Neural progenitor cell (in vitro differentiated cells): Measurements from ENCODE around the gene MEIS2. TPM values are rescaled to one million over a fixed set of nuclear protein-coding genes. Genes with fewer than 3 reads are reported as not detected.

Experiments
- DNase-seq: peaks from one replicate; pipeline ENCODE4 v3.0.0-alpha.2; 2016; ENCODE audit warnings: low spot score
- H2AFZ ChIP-seq: fragments of 200-600 bp; sonication (generic); replicated peaks from 2 replicates; pipeline ENCODE4 v1.6.1; 2016; ENCODE audit warnings: antibody characterized with exemption
- H3F3A ChIP-seq: fragments of 200-600 bp; sonication (generic); 2 replicates; pipeline ENCODE4 v1.6.1; 2016; ENCODE audit warnings: antibody characterized with exemption, low read depth
- H3K27ac ChIP-seq: fragments of 200-600 bp; sonication (generic); 2 replicates; pipeline ENCODE4 v1.5.1; 2016; ENCODE audit warnings: mild to moderate bottlenecking
- H3K27me3 ChIP-seq: fragments of 200-600 bp; sonication (generic); 2 replicates; pipeline ENCODE4 v1.6.1; 2016; ENCODE audit warnings: mild to moderate bottlenecking, moderate library complexity
- H3K36me3 ChIP-seq: fragments of 200-600 bp; sonication (generic); 2 replicates; pipeline ENCODE4 v1.5.1; 2016
- H3K4me1 ChIP-seq: fragments of 200-600 bp; sonication (generic); 2 replicates; pipeline ENCODE4 v1.6.1; 2016; ENCODE audit warnings: mixed run types
- H3K4me2 ChIP-seq: fragments of 200-600 bp; sonication (generic); 2 replicates; pipeline ENCODE4 v1.6.1; 2016
- H3K4me3 ChIP-seq: fragments of 200-600 bp; sonication (generic); 2 replicates; pipeline ENCODE4 v1.5.1; 2016
- H3K79me2 ChIP-seq: fragments of 200-600 bp; sonication (generic); 2 replicates; pipeline ENCODE4 v1.6.1; 2016; ENCODE audit warnings: low read depth
- H3K9ac ChIP-seq: fragments of 200-600 bp; sonication (generic); 2 replicates; pipeline ENCODE4 v1.6.1; 2016
- H3K9me3 ChIP-seq: fragments of 200-600 bp; sonication (generic); 2 replicates; pipeline ENCODE4 v1.5.1; 2016; ENCODE audit warnings: low read depth
- H4K20me1 ChIP-seq: fragments of 200-600 bp; sonication (generic); 2 replicates; pipeline ENCODE4 v1.6.1; 2016; ENCODE audit warnings: low read depth
- H3K27ac Mint-ChIP-seq: 3 replicates; pipeline ENCODE4 v1.8.0; 2021; ENCODE audit warnings: mixed read lengths
- H3K27me3 Mint-ChIP-seq: 2 replicates; pipeline ENCODE4 v1.8.0; 2022; ENCODE audit warnings: low read depth, mild to moderate bottlenecking, inconsistent platforms, moderate library complexity, mixed read lengths; ENCODE audit not compliant: insufficient read depth
- H3K36me3 Mint-ChIP-seq: 3 replicates; pipeline ENCODE4 v1.8.0; 2021; ENCODE audit warnings: mixed read lengths
- H3K4me1 Mint-ChIP-seq: 3 replicates; pipeline ENCODE4 v1.8.0; 2021; ENCODE audit warnings: mixed read lengths
- H3K4me3 Mint-ChIP-seq: 3 replicates; pipeline ENCODE4 v1.8.0; 2021; ENCODE audit warnings: mild to moderate bottlenecking, moderate library complexity, mixed read lengths
- H3K9me3 Mint-ChIP-seq: 3 replicates; pipeline ENCODE4 v1.8.0; 2020; ENCODE audit warnings: mixed read lengths
- EZH2 ChIP-seq: fragments of 200-600 bp; sonication (generic); IDR thresholded peaks from 2 replicates; pipeline ENCODE4 v1.6.1; 2017; ENCODE audit warnings: antibody characterized with exemption, mild to moderate bottlenecking, moderate library complexity
- EZH2phosphoT487 ChIP-seq: fragments of 200-600 bp; sonication (generic); IDR thresholded peaks from 2 replicates; pipeline ENCODE4 v1.6.1; 2017; ENCODE audit warnings: antibody characterized with exemption
- total RNA-seq: library from RNA; depleted of rRNA; stranded (reverse); fragments of >200 nt; gene quantifications from 2 replicates; pipeline ENCODE4 v1.2.3, GENCODE V29; 2015; ENCODE audit warnings: low replicate concordance
- TF ChIP-seq, protein P1 (sequence below): fragments of 200-600 bp; sonication (generic); IDR thresholded peaks from 2 replicates; pipeline ENCODE4 v1.5.1; 2017; ENCODE audit warnings: antibody characterized with exemption, mild to moderate bottlenecking

Gene MEIS2
- total RNA-seq, 1 donor from 2014 or later, result 18.3 TPM

DNA sequence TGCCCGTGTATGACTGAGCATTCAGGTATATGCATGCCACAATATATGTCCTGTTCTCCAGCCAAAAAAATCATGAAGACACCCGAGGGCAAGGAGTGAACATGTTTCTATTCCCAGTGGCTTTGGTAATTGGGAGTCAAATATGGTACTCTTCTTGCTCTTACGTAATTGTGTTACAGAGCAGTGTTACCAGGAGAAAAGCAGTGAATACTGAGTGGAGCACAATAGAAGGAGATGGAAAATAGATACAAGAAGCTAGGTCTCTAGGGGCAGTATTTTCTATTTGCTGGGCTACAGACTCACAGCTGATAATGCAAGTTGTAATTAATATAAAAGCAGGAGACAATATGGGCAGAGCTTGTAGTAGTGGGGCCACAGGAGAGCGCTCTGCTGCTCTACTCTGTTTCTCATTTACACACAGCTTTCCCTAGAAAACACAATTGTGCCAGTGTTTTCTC, 13.2 kb downstream of the MEIS2 start:
- TF ChIP-seq EZH2, result no peak
- no peak for TF ChIP-seq EZH2phosphoT487
- TF ChIP-seq, protein P1, sequence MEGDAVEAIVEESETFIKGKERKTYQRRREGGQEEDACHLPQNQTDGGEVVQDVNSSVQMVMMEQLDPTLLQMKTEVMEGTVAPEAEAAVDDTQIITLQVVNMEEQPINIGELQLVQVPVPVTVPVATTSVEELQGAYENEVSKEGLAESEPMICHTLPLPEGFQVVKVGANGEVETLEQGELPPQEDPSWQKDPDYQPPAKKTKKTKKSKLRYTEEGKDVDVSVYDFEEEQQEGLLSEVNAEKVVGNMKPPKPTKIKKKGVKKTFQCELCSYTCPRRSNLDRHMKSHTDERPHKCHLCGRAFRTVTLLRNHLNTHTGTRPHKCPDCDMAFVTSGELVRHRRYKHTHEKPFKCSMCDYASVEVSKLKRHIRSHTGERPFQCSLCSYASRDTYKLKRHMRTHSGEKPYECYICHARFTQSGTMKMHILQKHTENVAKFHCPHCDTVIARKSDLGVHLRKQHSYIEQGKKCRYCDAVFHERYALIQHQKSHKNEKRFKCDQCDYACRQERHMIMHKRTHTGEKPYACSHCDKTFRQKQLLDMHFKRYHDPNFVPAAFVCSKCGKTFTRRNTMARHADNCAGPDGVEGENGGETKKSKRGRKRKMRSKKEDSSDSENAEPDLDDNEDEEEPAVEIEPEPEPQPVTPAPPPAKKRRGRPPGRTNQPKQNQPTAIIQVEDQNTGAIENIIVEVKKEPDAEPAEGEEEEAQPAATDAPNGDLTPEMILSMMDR, result no peak
- Histone ChIP-seq H3K79me2 (no peaks in the 10 kb centered on the region), H3K27ac (no peak overlapping the region), H3K9me3 (no peaks in the 10 kb centered on the region), H2AFZ (no peak overlapping the region), H3K4me2 (no peak overlapping the region), H3K4me3 (no peak overlapping the region), H3K4me1 (peaks cover 22% of the 10 kb centered on the region), H4K20me1 (peaks cover 24% of the 10 kb centered on the region), H3K27me3 (peaks cover 12% of the 10 kb centered on the region), H3K9ac (no peak overlapping the region), H3F3A (no peaks in the 10 kb centered on the region), H3K36me3 (no peaks in the 10 kb centered on the region)
- H3K9me3 Mint-ChIP-seq, result no peaks in the 10 kb centered on the region
- no peak overlapping the region for H3K27ac Mint-ChIP-seq
- no peaks in the 10 kb centered on the region for H3K4me1 Mint-ChIP-seq
- H3K36me3 Mint-ChIP-seq, result peaks cover 4% of the 10 kb centered on the region
- no peak for DNase-seq
- H3K4me3 Mint-ChIP-seq, result no peak overlapping the region
- H3K27me3 Mint-ChIP-seq, result no peaks in the 10 kb centered on the region

DNA sequence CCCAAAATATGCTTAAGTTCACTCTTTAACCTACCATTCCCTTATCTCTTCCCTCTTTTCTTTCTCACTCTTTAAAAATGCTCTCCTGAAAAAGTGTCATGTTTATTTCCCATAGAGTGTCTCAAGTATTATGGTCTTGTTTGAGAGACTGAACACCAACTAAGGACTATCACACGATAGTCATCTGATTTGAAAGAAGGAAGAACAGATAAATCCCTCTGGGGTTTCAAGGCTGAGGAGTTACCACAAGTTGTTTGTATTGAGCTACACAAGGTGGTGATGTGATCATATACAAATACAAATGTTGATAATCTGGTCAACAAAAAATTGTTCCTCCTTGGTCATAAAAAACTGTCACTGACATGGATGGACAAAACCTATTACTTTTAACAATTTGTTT, 13.8 kb downstream of the MEIS2 start:
- no peak overlapping the region for H3K4me3 Mint-ChIP-seq
- Histone ChIP-seq H3K4me3 (no peak overlapping the region), H3K79me2 (no peaks in the 10 kb centered on the region), H3K27ac (no peak overlapping the region), H4K20me1 (peaks cover 24% of the 10 kb centered on the region), H2AFZ (no peak overlapping the region), H3K4me1 (peaks cover 27% of the 10 kb centered on the region), H3K9ac (no peak overlapping the region), H3K9me3 (no peaks in the 10 kb centered on the region), H3K36me3 (no peaks in the 10 kb centered on the region), H3K4me2 (no peak overlapping the region), H3F3A (no peaks in the 10 kb centered on the region), H3K27me3 (peaks cover 5% of the 10 kb centered on the region)
- H3K4me1 Mint-ChIP-seq, result no peaks in the 10 kb centered on the region
- H3K27me3 Mint-ChIP-seq, result no peaks in the 10 kb centered on the region
- H3K9me3 Mint-ChIP-seq, result no peaks in the 10 kb centered on the region
- no peak overlapping the region for H3K27ac Mint-ChIP-seq
- H3K36me3 Mint-ChIP-seq, result peaks cover 6% of the 10 kb centered on the region
- DNase-seq, result no peak
- TF ChIP-seq, protein P1, result no peak
- TF ChIP-seq EZH2phosphoT487 (no peak), EZH2 (no peak)

DNA sequence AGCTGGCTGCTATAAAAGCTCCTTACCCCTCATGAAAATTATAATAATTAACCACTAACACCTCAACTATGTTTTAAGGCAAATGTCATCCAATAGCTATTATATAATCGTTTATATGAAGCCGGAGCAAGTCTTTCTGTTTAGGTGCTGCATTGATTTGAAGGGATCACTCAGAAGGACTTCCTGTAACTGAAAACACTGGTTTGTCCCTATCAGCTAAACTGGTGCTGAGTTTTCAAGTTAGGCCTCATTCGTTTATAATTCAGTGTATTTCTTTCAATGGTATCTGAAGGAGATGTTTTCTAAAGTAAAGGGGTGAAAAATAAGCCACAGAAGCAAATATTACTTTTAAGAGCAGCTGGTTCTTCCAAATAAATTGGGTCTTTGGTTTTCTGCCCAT, 14.2 kb downstream of the MEIS2 start:
- Mint-ChIP-seq H3K27me3 (no peaks in the 10 kb centered on the region), H3K27ac (no peak overlapping the region), H3K36me3 (peaks cover 6% of the 10 kb centered on the region), H3K4me3 (no peak overlapping the region), H3K9me3 (no peaks in the 10 kb centered on the region), H3K4me1 (no peaks in the 10 kb centered on the region)
- Histone ChIP-seq H3K4me3 (no peak overlapping the region), H3F3A (no peaks in the 10 kb centered on the region), H2AFZ (no peak overlapping the region), H3K36me3 (no peaks in the 10 kb centered on the region), H4K20me1 (peaks cover 21% of the 10 kb centered on the region), H3K4me1 (peaks cover 23% of the 10 kb centered on the region), H3K4me2 (peak overlapping the region; percentile 49), H3K27me3 (peaks cover 1% of the 10 kb centered on the region), H3K79me2 (no peaks in the 10 kb centered on the region), H3K9ac (no peak overlapping the region), H3K27ac (no peak overlapping the region), H3K9me3 (no peaks in the 10 kb centered on the region)
- TF ChIP-seq, protein P1, result no peak
- TF ChIP-seq EZH2phosphoT487, result no peak
- DNase-seq, result no peak
